ENCODE measurements around the gene NCAM1.

GRCh38 chr11:113018913-113019312, 57.7 kb downstream of the NCAM1 start:
- TF ChIP-seq, protein P1, sequence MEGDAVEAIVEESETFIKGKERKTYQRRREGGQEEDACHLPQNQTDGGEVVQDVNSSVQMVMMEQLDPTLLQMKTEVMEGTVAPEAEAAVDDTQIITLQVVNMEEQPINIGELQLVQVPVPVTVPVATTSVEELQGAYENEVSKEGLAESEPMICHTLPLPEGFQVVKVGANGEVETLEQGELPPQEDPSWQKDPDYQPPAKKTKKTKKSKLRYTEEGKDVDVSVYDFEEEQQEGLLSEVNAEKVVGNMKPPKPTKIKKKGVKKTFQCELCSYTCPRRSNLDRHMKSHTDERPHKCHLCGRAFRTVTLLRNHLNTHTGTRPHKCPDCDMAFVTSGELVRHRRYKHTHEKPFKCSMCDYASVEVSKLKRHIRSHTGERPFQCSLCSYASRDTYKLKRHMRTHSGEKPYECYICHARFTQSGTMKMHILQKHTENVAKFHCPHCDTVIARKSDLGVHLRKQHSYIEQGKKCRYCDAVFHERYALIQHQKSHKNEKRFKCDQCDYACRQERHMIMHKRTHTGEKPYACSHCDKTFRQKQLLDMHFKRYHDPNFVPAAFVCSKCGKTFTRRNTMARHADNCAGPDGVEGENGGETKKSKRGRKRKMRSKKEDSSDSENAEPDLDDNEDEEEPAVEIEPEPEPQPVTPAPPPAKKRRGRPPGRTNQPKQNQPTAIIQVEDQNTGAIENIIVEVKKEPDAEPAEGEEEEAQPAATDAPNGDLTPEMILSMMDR (optimal IDR thresholded peaks at IDR 0.05 in 1 of 3, IDR thresholded peaks at IDR 0.05 in 1 of 3, conservative IDR thresholded peaks at IDR 0.05 in 1 of 3; ENCODE audit: extremely low read depth in 1 of 3, insufficient read depth in 2 of 3, low read length in 3 of 3): no peak
- no peak for TF ChIP-seq EZH2 (IDR thresholded peaks at IDR 0.05; ENCODE audit: low read length)
